K562 (cell line): ENCODE results near the gene PPDPF. TPM values are rescaled to one million over a fixed set of nuclear protein-coding genes. Genes with fewer than 3 reads are reported as not detected.
A peak's percentile ranks its signal among the peaks of the same experiment; 100 is the strongest.

ENCODE experiments used
- ARNT ChIP-seq, 2 experiments: fragments of 450-650 bp; IDR thresholded peaks; 2 replicates each; pipeline ENCODE4 v1.6.1; 2016; ENCODE audit warnings: mild to moderate bottlenecking in 1 of 2
- CBX5 ChIP-seq: IDR thresholded peaks from 2 replicates; pipeline ENCODE4 v1.6.1; 2014; ENCODE audit warnings: low read depth, borderline replicate concordance
- CHAMP1 ChIP-seq: fragments of 450-650 bp; IDR thresholded peaks from 2 replicates; pipeline ENCODE4 v1.6.1; 2016; ENCODE audit warnings: mild to moderate bottlenecking
- EGR1 ChIP-seq: fragments of 450-650 bp; conservative IDR thresholded peaks from 2 replicates; pipeline ENCODE4 v1.6.1; 2017; ENCODE audit warnings: mild to moderate bottlenecking
- ETV5 ChIP-seq: sonication (generic); formaldehyde crosslinking; IDR thresholded peaks from 2 replicates; pipeline ENCODE4 v1.4.0; 2020; ENCODE audit warnings: low read depth, mild to moderate bottlenecking, missing genetic modification reagents
- GABPB1 ChIP-seq: sonication (generic); formaldehyde crosslinking; IDR thresholded peaks from 2 replicates; pipeline ENCODE4 v1.8.0; 2022; ENCODE audit warnings: mild to moderate bottlenecking, missing genetic modification reagents
- GATA2 ChIP-seq: sonication (generic); formaldehyde crosslinking; IDR thresholded peaks from 2 replicates; pipeline ENCODE4 v1.4.0; 2020; ENCODE audit warnings: mild to moderate bottlenecking, missing genetic modification reagents
- HMG20A ChIP-seq: fragments of 450-650 bp; formaldehyde crosslinking; conservative IDR thresholded peaks from 2 replicates; pipeline ENCODE4 v1.4.0; 2020; ENCODE audit warnings: mild to moderate bottlenecking, mixed read lengths
- ILF3 ChIP-seq: fragments of 450-650 bp; IDR thresholded peaks from 2 replicates; pipeline ENCODE4 v1.6.1; 2018; ENCODE audit warnings: antibody characterized with exemption, mild to moderate bottlenecking, moderate library complexity, borderline replicate concordance
- L3MBTL2 ChIP-seq: fragments of 450-650 bp; IDR thresholded peaks from 2 replicates; pipeline ENCODE4 v1.6.1; 2016; ENCODE audit warnings: mild to moderate bottlenecking, moderate library complexity
- MCM3 ChIP-seq: fragments of 450-650 bp; IDR thresholded peaks from 2 replicates; pipeline ENCODE4 v1.6.1; 2016
- NCOA1 ChIP-seq: fragments of 450-650 bp; IDR thresholded peaks from 2 replicates; pipeline ENCODE4 v1.6.1; 2016; ENCODE audit warnings: low read depth
- NFE2 ChIP-seq: IDR thresholded peaks from 2 replicates; pipeline ENCODE4 v1.6.1; 2014; ENCODE audit warnings: antibody characterized with exemption, low read depth
- NR2C1 ChIP-seq, 2 experiments: fragments of 450-650 bp; IDR thresholded peaks; 2 replicates each; pipeline ENCODE4 v1.6.1; 2017; ENCODE audit warnings: mild to moderate bottlenecking in 2 of 2, antibody characterized with exemption in 1 of 2, inconsistent platforms in 1 of 2, missing compliant biosample characterization in 1 of 2, missing genetic modification characterization in 1 of 2
- POLR2A ChIP-seq: fragments of 450-650 bp; conservative IDR thresholded peaks from 2 replicates; pipeline ENCODE4 v1.6.1; 2016
- POU5F1 ChIP-seq: fragments of 150-350 bp; IDR thresholded peaks from 2 replicates; pipeline ENCODE4 v1.6.1; 2014; ENCODE audit warnings: borderline replicate concordance, low read length, low read depth, mild to moderate bottlenecking; ENCODE audit not compliant: partially characterized antibody
- SMARCA4 ChIP-seq: fragments of 450-650 bp; IDR thresholded peaks from 2 replicates; pipeline ENCODE4 v1.6.1; 2016
- SOX6 ChIP-seq: fragments of 450-650 bp; IDR thresholded peaks from 2 replicates; pipeline ENCODE4 v1.6.1; 2014; ENCODE audit warnings: mild to moderate bottlenecking
- TCF7 ChIP-seq: sonication (generic); IDR thresholded peaks from 2 replicates; pipeline ENCODE4 v1.6.1; 2016; ENCODE audit warnings: antibody characterized with exemption, borderline replicate concordance
- YY1 ChIP-seq, 3 experiments: IDR thresholded peaks; 2 replicates each; pipeline ENCODE4 v1.6.1; 2011; ENCODE audit warnings: low read length in 2 of 3, mild to moderate bottlenecking in 2 of 3, moderate library complexity in 2 of 3, borderline replicate concordance in 1 of 3, control low read depth in 1 of 3, low read depth in 1 of 3; ENCODE audit not compliant: insufficient read depth in 3 of 3, insufficient replicate concordance in 2 of 3, control insufficient read depth in 1 of 3, insufficient read length in 1 of 3; ENCODE audit errors: extremely low read depth in 1 of 3
- ZNF561 ChIP-seq: fragments of 450-650 bp; formaldehyde crosslinking; conservative IDR thresholded peaks from 2 replicates; pipeline ENCODE4 v1.4.0; 2020; ENCODE audit warnings: mild to moderate bottlenecking, moderate library complexity
- polyA plus RNA-seq, 8 experiments: library from polyadenylated mRNA; depleted of rRNA in 4 of 8; stranded (reverse) in 5 of 8; unstranded in 3 of 8; fragments of >200 nt; fragmentation: Nextera tagmentation in 2 of 8; fragmentation: Illumina TruSeq in 1 of 8; extraction: Ambion mirVana in 2 of 8; extraction: Trizol in 1 of 8; gene quantifications; 2 replicates each; pipeline versions ENCODE4 v1.2.1 to v1.2.3, GENCODE V29; 2011 to 2014; ENCODE audit warnings: inconsistent platforms in 1 of 8, missing spikeins in 1 of 8
- total RNA-seq, 7 experiments: library from RNA; depleted of rRNA in 6 of 7; stranded (reverse); fragments of >200 nt in 6 of 7; fragmentation: Illumina TruSeq in 2 of 7; extraction: Trizol in 2 of 7; gene quantifications; 2 replicates each; pipeline versions ENCODE4 v1.2.1 to v1.2.3, GENCODE V29; 2011 to 2021; ENCODE audit warnings: low replicate concordance in 1 of 7
- TF ChIP-seq, protein P1 (sequence below), 2 experiments: fragments of 200-800 bp in 1 of 2; sonication (Bioruptor generic) in 1 of 2; sonication (generic) in 1 of 2; formaldehyde crosslinking in 1 of 2; IDR thresholded peaks in 1 of 2; conservative IDR thresholded peaks in 1 of 2; 2 replicates each; pipeline versions ENCODE4 v1.5.0 to v1.6.1; 2016 to 2020; ENCODE audit warnings: missing compliant biosample characterization in 1 of 2, missing genetic modification characterization in 1 of 2, missing genetic modification reagents in 1 of 2
- TF ChIP-seq, protein P2 (sequence below): fragments of 450-650 bp; formaldehyde crosslinking; IDR thresholded peaks from 2 replicates; pipeline ENCODE4 v1.4.0; 2020; ENCODE audit warnings: mild to moderate bottlenecking, mixed read lengths

PPDPF gene
- total and polyA plus RNA-seq, 9 of the 15 experiments (the other 6 are each of a cell fraction or from before 2014, with no cell fraction given): 0.77 to 233 (median 10.5) TPM

DNA sequence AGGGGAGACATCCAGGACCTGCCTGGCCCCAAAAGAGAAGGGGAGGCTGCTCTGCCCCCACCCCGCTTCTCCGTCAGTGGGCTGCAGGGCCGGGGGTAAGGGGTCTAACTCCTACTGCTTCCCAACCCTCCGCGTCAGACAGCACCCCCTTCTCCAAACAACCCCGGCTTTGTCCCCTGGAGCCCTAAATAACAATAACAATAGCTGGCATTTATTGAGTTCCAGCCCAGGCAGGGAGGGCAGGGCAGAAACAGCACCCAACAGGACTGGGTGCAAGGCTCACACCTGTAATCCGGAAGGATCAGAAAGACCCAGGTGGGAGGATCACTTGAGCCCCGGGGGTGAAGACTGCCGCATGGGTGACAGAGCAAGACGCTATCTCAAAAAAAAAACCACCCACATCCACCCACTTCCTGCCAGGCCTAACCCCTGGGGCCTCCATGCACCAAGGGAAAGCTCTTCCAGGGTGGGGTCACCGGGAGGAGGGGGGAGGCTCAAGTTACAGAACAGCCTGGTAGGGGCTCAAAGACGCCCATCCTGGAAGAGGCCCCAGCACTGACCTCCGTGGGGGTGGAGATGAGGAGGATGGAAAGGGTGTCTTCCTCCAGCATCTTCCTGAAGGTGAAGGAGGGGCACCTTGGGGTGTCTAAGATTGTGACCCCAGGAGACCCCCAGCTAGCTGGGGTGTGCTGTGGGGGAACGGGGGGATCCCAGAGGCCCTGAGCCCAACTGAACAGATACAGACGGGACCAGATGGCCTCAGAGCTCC lies 32.1 kb downstream of the PPDPF start (continued):
- TF ChIP-seq NR2C1 (IDR thresholded peaks at IDR 0.05): peak; percentile 80; the same call in 1 of the 2 replicates
- TF ChIP-seq NR2C1 (tag; IDR thresholded peaks at IDR 0.05): peak; percentile 59
- no peak for TF ChIP-seq POU5F1
- TF ChIP-seq MCM3: no peak
- no peak; the same call in 1 of the 2 replicates for TF ChIP-seq GABPB1
- no peak for TF ChIP-seq CBX5
- TF ChIP-seq SMARCA4: peak; percentile 67
- TF ChIP-seq POLR2A: 0 out of 2 replicates have a peak, but pooled peaks have one; percentile 29
- peak; percentile 95 for TF ChIP-seq EGR1
- TF ChIP-seq NCOA1: peak; percentile 29; the same call in 1 of the 2 replicates
- no peak for TF ChIP-seq ARNT (IDR thresholded peaks at IDR 0.05)
- TF ChIP-seq HMG20A (CRISPR knock-in tag): no peak
- TF ChIP-seq NFE2: peak; percentile 74
- no peak for TF ChIP-seq TCF7
- TF ChIP-seq GATA2 (CRISPR knock-in tag): no peak
- TF ChIP-seq, protein P1, sequence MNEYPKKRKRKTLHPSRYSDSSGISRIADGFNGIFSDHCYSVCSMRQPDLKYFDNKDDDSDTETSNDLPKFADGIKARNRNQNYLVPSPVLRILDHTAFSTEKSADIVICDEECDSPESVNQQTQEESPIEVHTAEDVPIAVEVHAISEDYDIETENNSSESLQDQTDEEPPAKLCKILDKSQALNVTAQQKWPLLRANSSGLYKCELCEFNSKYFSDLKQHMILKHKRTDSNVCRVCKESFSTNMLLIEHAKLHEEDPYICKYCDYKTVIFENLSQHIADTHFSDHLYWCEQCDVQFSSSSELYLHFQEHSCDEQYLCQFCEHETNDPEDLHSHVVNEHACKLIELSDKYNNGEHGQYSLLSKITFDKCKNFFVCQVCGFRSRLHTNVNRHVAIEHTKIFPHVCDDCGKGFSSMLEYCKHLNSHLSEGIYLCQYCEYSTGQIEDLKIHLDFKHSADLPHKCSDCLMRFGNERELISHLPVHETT (CRISPR knock-in tag; conservative IDR thresholded peaks at IDR 0.05 in 1 of 2, IDR thresholded peaks at IDR 0.05 in 1 of 2): peak in 1 of 2 experiments; percentile 37; a peak in 1 of 4 replicates
- TF ChIP-seq, protein P2, sequence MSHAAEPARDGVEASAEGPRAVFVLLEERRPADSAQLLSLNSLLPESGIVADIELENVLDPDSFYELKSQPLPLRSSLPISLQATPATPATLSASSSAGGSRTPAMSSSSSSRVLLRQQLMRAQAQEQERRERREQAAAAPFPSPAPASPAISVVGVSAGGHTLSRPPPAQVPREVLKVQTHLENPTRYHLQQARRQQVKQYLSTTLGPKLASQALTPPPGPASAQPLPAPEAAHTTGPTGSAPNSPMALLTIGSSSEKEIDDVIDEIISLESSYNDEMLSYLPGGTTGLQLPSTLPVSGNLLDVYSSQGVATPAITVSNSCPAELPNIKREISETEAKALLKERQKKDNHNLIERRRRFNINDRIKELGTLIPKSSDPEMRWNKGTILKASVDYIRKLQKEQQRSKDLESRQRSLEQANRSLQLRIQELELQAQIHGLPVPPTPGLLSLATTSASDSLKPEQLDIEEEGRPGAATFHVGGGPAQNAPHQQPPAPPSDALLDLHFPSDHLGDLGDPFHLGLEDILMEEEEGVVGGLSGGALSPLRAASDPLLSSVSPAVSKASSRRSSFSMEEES (CRISPR knock-in tag): no peak
- peak; percentile 60; the same call in 1 of the 2 replicates for TF ChIP-seq ETV5
- TF ChIP-seq L3MBTL2: no peak
- TF ChIP-seq SOX6: no peak
- no peak for TF ChIP-seq YY1 (IDR thresholded peaks at IDR 0.05; ENCODE audit: borderline replicate concordance in 1 of 3, control insufficient read depth in 1 of 3, extremely low read depth in 1 of 3, insufficient read depth in 3 of 3, insufficient read length in 1 of 3, insufficient replicate concordance in 2 of 3, low read depth in 1 of 3, low read length in 2 of 3)
- TF ChIP-seq ILF3: no peak
- TF ChIP-seq ZNF561 (CRISPR knock-in tag): no peak
- TF ChIP-seq CHAMP1: no peak
